Activated gamma-delta T cell treated with Interleukin-2 at 50 U/mL for 16 hours (primary cell): ENCODE data around the gene PDGFA.
"Not testable (repeated sequence)": the region's sequence is repeated elsewhere in the genome, so short reads cannot be mapped to it uniquely, and the experiment has no call there.

Experiments used
- DNase-seq: peaks from one replicate; pipeline ENCODE4 v3.0.0-alpha.2; 2020

Gene PDGFA

DNA sequence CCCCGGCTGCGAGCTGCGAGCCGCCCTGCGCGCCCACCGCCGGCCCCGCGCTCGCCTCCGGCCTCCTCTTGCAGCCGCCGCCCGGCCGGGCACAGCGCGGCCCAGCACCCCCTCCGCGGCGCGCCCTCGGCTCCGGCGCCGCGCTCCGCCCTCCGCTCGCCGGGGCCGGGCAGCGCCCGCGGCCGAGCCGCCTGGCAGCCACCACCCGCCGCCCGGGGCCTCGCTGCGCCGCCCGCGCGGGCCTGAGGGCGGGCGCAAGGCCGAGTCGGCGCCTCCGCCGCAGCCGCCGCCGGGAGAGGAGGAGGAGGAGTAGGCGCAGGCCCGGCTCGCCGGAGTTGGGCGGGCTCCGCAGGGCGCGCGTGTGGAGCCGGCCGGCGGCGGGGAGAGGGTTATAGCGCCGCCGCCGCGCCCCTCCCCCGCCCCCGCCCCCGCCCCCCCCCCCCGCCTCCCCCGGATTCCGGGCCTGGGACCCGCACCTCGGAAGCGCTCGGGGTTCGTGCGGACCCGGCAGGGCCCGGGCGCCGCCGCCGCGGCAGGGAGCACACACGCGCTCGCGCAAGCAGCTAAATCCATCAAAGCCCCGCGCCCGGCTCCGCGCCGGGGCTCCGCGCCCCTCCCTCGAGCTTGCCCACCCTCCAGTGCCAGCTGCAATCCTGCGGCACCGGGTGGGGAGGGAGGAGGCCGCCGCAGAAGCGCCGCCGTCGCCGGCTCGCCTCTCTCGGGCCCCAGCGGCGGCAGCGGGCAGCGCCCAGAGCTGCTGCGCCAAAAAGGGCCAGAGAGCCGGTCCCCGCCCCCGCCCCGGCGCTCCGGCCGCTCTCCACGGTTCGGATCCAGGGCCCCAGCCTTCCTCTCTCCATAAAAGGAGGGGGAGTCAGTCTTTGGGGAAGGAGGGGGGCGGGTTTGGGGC is at the start of gene PDGFA:
Gene PDGFA (minus strand): TSS at position 363 of the 907 bp plus-strand sequence. CDS start 845 bp downstream, outside the sequence.
- DNase-seq: no peak

DNA sequence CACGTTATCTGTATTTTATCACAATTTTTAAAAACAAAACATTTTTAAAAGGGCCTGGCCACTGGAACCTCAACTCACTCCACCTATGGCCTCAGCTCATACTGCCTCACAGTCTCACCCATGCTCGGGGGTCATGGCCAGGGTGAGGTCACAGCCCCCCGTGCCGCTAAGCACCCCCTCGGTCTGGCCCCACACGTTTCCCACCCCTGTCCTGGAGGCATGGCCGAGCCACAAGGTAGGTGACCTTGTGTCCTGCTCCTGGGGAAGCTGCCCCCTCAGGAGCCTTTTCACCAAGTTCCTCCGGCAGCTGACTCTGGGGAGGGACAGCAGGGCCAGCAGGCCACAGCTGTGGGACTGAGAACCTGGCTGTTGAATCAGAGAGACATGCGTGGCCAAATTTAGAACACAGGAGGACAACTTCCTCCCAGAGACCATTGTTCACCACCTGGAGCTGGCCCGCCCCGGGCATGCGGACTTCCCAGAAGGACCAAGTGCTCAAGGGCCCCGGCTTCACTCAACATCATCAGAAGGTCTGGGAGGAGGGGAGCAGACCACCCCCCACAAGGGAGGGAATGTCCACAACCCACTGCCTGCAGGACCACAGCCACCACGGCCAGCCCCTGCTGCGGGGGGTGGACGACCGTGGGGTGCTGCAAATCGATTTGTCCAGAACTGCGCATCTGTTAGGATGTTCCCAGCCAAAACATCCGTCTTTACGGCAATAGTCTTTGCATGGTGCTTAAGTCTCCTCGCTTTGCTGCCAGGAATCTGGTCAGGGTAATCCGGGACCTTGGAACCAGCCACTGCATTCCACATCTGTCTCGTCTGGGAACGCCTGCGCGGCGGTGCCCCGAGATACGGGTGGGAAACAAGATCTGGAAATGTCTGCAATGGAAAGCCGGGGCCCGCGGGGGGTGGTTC is 48.6 kb upstream of the PDGFA start:
- no peak for DNase-seq

DNA sequence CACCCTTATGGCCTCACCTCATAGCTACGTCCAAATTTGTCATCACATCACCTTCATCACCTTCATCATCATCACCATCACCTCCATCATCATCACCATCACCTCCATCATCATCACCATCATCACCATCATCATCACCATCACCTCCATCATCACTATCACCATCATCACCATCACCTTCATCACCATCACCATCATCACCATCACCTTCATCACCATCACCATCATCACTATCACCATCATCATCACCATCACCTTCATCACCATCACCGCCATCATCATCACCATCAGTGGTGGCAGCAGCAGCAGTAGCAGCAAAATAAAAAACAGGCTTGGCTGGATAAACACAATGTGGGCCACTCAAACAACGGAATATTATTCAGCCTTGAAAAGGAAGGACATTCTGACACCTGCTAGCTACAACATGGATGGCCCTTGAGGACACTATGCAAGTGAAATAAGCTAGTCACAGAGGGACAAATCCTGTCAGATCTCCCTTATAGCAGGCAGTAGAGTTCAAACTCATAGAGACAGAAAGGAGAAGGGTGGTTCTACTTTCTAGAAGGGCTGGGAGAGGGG is 47.7 kb upstream of the PDGFA start:
- DNase-seq: no peak

DNA sequence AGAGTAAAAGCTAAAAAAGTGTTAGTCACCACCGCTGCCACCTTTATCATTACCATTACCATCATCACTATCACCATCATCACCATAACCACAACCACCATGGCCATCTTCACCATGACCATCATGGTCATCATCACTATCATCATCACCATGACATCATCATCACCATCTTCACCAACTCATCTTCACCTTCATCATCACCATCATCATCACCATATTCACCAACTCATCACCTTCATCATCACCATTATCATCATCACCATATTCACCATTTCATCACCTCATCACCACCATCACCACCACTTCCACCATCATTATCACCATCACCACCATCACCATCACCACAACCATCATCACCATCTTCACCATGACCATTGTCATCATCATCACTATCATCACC is 46.5 kb upstream of the PDGFA start:
- DNase-seq: no peak

DNA sequence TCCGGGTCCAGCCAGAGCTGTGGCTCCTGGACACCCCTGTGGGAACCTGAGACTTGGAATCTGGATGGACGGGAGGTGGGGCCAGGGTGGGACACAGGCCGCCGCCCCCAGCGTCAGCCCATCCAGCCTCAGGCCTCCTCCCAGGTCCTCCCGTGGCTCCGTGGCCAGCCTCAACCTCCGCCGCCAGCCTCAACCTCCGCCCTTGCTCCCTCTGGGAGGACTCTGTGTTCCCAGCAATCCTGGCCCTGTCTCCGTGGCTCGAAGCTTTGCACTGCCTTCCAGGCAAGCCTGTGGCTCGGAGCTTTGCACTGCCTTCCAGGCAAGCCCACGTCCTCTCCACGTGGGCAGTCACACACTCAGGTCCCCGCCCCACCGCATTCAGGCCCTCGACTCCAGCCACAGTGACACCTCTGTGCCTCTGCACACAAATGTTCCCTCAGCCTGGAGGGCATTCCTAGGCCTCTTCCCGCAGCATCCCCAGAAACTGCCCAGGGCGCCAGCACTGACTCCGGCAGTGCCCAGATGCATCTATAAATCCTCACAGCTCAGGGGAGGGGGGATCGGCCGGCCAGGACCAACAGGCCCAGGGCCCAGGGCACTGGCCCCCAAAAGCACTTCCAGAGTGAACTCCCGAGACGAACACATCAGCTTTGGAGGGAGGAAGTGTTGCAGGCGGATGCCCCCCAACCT is 44.7 kb upstream of the PDGFA start:
- DNase-seq: no peak

DNA sequence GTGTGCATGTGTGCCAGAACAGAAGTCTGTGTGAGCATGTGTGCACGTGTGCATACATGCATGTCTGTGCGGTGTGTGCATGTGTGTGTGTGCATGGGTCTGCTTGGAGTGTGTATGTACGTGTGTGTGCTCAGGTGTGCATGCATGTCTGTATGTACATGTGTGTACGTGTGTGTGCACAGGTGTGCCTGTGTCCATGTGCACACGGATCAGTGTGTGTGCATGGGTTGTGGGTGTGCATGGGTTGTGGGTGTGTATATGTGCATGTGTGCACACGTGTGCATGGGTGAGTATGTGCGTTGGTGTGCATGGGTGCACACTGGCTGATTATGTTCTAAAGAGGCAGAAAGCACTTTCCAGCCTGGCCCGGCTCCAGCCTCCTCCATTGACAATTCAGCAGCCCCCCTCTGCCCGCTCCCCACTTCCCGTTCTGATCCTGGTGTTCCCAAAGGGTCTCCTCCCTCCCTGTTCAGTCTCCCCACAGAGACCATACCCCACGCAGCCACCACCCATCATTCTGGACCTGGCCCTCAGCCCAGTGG is 44.1 kb upstream of the PDGFA start:
- DNase-seq: no peak

DNA sequence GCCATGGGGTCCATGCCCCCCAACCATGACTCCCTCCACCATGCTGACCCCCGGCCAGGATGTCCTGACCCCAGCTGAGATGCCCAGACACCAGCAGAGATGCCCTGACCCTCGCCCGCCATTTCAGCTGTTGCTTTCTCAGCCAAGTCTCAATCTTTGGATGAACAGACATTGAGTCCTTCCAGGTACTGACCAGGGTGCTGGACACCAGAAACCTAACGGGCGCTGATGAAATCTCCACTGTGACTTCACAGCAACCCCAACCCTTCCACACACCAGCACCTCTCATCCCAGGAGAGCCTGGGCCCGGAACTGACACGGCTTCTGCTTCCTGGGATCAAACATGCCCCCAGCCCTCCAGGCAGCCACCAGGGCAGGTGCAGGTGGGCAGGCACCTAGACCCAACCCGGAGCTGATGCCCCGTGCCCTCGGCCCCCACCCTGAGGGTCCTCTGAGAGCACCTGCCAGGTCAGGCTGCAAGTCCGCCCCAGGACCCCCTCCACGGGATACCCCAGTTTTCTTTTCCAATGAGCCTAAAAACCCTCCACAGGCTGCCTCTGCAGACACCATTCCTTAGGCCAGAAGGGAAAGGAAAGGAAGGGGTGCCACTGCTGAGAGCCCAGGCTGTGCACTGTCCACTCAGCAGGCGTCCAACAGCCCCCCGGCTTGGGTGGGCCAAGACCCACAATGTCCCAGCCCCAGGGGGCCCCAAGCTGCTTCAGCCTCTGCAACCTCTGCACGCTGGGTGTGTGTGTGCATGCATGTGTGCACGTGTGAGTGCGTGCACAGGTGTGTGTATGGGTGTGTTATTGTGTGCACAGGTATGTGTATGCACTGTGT is 43.4 kb upstream of the PDGFA start:
- no peak for DNase-seq

DNA sequence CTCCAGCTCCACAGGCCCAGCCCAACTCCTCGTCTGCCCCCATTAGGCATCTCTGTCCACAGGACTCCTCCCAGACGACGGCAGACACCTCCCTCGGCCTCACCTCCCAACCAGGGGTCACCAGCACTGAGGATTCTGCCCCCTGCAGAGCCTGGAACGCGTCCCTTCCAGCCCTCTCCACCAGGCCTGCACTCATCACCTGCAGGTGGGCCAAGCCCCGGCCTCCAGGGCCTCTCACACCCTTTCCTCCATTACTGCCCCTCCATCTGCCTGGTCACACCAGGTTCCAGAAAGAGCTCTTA is 42.7 kb upstream of the PDGFA start:
- DNase-seq: no peak

DNA sequence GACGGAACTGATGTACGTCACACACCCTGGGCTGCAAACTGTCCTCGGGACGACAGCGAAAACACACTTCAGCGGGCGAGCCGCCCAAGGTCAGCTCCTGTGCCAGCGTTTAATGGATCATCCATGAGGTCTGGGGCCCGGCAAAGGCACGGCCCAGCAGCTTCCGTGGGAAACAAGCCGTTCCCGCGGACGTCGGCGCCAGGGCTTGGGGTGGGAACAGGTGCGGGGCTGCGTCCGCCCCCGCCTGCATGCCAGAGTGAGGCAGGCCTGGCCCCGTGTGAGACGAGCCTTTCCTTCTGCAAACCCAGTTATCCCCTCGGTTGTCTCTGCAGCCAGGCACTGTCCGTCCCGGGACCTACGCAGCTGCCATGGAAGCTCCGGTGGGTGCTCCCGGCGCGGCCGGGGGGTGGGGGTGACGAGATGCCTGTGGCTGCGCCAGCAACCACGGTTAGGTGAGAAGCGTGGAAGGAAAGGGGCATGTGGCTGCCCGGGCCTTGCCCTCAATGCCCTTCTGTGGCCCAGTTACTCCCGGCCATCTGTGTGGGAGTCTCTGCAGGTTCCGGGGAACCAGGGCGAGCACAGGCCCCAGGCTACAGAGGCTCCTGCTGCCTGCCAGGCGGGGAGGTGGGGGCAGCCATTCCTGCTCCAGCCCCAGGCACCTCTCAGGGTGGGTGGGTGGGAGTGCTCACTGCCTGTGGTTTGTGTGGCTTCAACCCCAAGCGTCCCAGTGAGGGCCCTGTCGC is 42.2 kb upstream of the PDGFA start:
- no peak for DNase-seq

DNA sequence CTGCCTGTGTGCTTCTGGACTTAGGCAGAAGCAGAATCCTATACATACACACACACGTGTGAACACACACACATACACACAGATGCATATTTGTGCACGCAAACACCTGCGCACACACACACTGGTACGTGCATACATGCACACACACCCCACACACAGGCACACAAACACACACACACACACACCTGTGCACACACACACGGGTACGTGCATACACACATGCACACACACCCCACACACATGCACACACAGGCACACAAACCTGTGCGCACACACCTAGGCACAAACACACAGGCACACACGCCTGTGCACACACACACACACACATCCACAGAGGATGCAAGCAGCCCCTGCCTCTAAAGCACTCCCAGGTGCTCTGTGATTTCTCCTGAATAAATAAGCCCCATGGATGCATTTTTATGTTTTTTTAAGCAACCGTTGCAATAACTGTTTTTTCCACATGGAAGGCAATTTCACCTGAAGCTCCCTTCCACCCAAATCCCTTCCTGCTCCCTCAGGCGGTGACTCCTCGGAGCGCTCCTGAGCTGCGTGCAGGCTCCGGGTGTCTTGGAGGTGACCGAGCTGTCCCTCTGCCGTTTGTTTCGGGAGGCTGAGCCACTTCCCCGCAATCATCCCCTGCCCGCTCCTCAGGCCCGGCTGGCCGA is 41.5 kb upstream of the PDGFA start:
- no peak for DNase-seq

DNA sequence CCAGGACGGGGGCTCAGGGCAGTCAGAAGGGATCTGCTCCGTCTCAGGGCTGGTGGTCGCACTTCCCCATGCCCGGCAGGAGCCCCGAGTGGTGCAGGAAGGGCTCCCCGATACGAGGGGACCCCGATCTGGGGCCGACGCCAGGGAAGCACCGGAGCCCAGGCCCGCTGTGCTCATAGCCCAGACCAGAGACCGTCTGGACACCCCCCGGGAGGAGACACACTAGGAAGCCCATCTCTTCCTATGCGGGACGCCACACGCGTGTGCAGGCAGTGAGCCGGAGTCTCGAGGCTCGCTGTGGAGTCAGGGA is 39.7 kb upstream of the PDGFA start:
- DNase-seq: no peak

DNA sequence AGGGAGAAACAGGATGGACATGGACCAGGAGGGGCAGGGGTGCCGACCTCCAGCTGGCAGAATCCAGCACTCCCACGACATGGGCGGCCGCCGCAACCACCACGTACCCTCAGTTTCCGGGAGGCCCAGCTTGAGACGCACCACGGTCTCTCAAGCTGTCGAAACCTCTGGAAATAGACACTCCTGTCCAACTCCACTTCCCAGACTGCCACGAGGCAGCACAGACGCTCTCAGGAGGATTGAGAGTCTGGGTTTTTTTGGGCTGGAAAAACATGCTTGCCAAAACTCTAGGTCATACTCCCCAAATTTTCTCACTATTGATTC is 37.9 kb upstream of the PDGFA start:
- no peak for DNase-seq

DNA sequence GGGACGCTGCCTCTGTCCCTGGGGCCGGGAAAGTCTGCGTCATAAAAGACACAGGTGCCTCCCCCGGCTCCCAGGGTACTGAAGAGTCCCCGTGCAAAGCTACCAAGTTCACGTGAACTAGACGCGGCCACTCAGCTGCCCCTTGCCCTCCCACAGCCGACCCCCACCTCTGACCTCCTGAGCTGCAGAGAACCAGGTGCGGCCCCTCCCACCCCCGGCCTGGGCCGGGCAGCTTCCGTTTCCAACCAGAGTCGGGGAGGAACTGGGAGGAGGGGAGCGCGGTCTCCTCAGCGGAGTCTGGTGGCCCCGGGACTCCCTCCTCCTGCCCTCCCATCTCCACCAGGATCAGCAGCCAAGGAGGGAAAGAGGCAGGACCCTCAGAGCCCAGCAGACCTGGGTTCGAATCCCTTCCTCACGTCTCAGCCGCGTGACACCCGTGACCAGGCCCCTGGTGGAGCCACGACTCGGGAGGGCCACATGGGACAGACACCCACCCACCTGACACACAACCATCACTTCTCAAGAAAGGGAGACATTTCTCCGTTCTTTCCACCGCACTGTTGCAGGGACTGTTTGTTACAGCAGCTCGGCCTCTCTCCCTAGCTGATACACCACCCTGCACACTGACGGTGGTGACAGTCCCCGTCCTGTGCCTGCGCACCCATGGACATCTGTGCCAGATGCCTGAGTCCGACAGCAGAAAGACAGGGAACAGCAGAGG is 37.4 kb upstream of the PDGFA start:
- no peak for DNase-seq

DNA sequence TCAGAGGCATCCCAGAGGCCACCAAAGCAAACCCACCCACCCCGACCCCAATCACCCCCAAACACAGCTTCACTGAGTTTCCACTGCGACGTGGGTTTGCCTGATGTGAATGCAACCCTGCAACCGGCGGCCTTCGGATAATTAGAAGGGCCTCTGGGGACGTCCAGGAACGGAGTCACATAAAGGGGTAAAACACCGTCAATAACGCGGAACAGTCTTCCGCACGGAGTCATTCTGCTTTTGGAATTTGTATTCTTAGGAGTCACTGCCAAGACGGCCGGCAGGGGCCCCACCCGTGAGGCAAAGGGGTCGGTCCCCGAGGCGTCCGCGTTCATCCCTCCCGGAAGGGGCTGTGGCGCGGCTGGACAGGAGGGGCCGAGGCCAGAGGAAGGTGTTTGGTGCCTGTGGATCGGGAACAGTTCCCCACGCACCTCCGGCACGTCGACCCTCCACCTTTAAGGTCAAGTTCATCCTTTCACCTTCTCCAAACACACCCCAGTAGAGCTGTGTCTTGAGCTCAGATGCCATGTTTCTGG is 36.7 kb upstream of the PDGFA start:
- DNase-seq: no peak

DNA sequence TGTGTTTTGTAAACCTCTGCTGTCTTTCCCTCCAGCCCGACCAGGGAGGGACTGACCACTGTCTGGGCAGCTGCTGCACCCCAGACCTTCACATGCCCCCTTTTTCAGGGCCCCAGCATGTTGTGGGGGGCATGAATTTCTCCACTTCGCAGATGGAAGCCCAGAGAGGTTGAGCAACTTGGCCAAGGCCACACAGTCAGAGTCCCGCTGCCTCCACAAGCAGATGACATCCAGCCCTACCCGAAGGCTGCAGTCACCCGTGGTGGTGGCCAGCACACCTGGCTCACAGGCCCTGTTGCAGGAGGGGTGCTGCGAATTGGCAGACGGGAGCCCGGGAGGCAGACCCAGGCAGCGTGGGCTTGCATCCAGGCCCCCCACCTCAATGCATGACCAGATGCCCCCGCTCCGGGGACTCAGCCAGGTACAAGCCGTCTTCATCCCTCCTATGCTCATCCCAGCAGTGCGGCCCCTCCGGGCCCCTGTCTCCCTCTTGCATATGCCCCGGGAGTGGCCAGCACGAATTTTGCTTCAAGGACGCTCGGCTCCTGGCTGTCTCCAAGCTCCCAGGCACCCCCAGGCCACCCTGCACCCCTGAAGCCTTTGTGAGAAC is 36.0 kb upstream of the PDGFA start:
- no peak for DNase-seq

DNA sequence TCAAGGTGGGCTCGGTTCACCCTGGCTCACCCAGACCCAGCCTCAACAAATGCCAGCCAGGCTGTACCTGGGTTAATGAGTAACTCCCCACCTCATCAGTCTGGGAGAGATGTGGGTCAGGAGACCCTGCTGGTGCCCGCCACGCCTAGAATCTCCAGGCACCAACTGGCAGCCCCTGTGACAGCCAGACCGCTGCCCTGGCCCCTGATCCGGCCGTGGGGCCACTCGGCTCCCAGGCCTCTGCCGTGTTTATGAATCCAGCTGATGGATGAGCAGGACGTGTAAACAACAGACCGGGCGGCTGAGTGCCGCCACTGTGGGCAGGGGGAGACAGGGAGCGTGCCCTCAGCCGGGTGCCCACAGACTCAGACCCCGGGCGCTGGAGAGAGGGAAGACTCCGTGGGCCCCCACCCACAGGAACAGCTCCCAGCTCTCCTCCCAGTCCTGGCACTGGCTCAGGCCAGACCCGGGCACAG is 34.0 kb upstream of the PDGFA start:
- DNase-seq: no peak

DNA sequence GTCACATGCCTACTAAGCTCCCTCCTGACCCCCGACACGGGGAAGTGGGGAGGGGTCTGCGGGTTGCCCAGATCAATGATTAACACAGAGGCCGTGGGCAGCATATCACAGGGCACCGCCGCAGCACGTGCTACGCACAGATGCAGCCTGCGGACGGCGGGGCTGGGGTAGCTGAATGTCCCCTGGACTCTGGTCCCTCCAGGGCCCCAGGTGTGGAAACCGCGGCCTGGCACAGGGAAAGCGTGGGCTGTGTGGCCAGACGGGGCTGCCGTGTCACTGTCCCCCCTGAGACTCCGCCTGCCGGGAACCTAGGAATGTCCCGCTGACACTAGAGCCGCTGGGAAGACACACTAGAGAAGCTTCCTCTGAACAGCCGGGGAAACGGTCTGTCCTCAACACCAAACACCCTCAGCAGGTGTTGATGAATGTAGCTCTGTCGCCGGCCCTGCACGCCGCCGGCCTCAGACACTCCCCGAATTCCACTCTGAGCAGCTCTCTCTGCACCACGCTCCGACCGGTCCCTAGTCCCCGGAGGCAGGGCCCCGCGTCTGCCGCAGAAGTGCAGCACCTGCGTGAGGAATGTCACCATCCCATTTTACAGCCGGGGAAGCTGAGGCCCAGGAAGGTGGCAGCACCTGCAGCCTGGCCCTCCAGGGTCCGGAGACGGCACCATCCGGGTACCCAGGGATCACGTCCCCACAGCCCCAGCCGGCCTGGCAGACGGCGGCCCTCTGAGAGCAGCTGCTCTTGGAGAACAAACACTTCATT is 33.4 kb upstream of the PDGFA start:
- DNase-seq: no peak

DNA sequence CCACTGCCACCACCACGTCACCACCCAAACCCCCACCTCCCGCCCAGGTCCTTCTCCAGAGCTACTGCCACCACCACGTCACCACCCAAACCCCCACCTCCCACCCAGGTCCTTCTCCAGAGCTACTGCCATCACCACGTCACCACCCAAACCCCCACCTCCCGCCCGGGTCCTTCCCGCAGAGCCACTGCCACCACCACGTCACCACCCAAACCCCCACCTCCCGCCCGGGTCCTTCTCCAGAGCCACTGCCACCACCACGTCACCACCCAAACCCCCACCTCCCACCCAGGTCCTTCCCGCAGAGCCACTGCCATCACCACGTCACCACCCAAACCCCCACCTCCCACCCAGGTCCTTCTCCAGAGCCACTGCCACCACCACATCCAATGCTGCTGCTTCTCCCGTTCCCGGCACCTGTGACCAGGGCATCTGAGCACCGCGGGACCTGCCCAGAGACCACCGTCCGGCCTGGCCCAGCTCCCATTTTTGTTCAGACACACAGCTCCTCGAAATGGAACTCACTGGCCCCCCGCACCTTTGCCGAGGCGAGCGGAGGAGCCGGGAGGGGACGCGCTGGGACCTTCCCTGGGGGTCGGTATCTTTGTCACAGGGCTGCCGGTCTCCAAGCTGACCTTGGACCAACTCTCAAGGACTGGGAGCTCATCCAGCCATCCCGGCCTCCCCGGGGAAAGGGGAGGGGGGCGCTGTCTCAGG is 32.7 kb upstream of the PDGFA start:
- not testable (repeated sequence) for DNase-seq
